Right atrium auricular region (tissue), 2 donors: ENCODE measurements around the gene PACSIN2. TPM values are rescaled to one million over a fixed set of nuclear protein-coding genes. Genes with fewer than 3 reads are reported as not detected.

Experiments used
- DNase-seq: peaks from one replicate; pipeline ENCODE4 v3.0.0-alpha.2; 2019; ENCODE audit warnings: low spot score
- H3K27ac ChIP-seq, 2 donors: fragments of 200-600 bp; sonication (generic); 1 replicate in 1 of 2; 2 replicates in 1 of 2; pipeline ENCODE4 v1.5.1; 2016 to 2019
- H3K27me3 ChIP-seq, 2 donors: fragments of 200-600 bp; sonication (generic); one replicate each; pipeline versions ENCODE4 v1.5.1 to v1.6.0; 2017 to 2019
- H3K36me3 ChIP-seq: fragments of 200-600 bp; sonication (generic); one replicate; pipeline ENCODE4 v1.5.1; 2016
- H3K4me1 ChIP-seq, 2 donors: fragments of 200-600 bp; sonication (generic); one replicate each; pipeline versions ENCODE4 v1.5.1 to v1.6.0; 2017 to 2019
- H3K4me3 ChIP-seq, 2 donors: fragments of 200-600 bp; sonication (generic); 1 replicate in 1 of 2; 2 replicates in 1 of 2; pipeline ENCODE4 v1.5.1; 2017 to 2019; ENCODE audit warnings: mild to moderate bottlenecking in 1 of 2, moderate library complexity in 1 of 2
- H3K9me3 ChIP-seq, 2 donors: fragments of 200-600 bp; sonication (generic); one replicate each; pipeline ENCODE4 v1.5.1; 2019
- total RNA-seq, 2 donors: library from RNA; depleted of rRNA; stranded (reverse); fragments of >200 nt; gene quantifications; one replicate each; pipeline ENCODE4 v1.1.0, GENCODE V29; 2016
- TF ChIP-seq, protein P1 (sequence below), 2 donors: fragments of 200-600 bp; sonication (generic); IDR thresholded peaks; one replicate each; pipeline ENCODE4 v1.5.1; 2019; ENCODE audit warnings: antibody characterized with exemption in 2 of 2

The PACSIN2 gene
- total RNA-seq, 2 donors from 2014 or later: 66.3 to 89.8 TPM

DNA sequence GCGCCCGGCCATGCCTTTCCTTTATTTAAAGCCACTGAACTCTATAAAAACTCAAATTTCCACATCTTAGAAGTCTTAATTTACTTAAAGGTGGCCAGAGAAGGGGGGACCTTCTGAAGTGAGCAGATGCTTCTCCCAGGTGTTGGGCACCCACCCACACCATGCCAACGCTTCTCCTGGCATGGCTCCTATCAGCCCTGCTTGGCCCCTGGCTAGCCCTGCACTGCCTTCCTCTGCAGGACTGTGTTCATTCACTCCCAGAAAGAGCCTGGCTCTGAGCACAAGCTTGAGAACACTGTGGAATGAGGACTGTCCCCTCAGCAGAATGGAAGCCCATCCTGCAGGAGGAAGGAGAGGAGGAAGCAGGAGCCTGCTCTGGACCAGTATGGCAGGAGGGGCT, 123.3 kb downstream of the PACSIN2 start:
- TF ChIP-seq, protein P1, sequence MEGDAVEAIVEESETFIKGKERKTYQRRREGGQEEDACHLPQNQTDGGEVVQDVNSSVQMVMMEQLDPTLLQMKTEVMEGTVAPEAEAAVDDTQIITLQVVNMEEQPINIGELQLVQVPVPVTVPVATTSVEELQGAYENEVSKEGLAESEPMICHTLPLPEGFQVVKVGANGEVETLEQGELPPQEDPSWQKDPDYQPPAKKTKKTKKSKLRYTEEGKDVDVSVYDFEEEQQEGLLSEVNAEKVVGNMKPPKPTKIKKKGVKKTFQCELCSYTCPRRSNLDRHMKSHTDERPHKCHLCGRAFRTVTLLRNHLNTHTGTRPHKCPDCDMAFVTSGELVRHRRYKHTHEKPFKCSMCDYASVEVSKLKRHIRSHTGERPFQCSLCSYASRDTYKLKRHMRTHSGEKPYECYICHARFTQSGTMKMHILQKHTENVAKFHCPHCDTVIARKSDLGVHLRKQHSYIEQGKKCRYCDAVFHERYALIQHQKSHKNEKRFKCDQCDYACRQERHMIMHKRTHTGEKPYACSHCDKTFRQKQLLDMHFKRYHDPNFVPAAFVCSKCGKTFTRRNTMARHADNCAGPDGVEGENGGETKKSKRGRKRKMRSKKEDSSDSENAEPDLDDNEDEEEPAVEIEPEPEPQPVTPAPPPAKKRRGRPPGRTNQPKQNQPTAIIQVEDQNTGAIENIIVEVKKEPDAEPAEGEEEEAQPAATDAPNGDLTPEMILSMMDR (IDR thresholded peaks at IDR 0.05): no peak
- Histone ChIP-seq H3K4me3 (no peak overlapping the region), H3K27ac (peak overlapping the region; percentile 65 to 80), H3K4me1 (peaks cover 0 to 69% of the 10 kb centered on the region in 2 donors), H3K9me3 (no peaks in the 10 kb centered on the region), H3K27me3 (no peaks in the 10 kb centered on the region), H3K36me3 (peaks cover 43% of the 10 kb centered on the region)
- no peak for DNase-seq

- Histone ChIP-seq H3K36me3 (peaks cover 43% of the 10 kb centered on the region), H3K9me3 (no peaks in the 10 kb centered on the region), H3K4me1 (peaks cover 0 to 62% of the 10 kb centered on the region in 2 donors), H3K4me3 (no peak overlapping the region), H3K27me3 (no peaks in the 10 kb centered on the region), H3K27ac (no peak overlapping the region)
- TF ChIP-seq, protein P1 (IDR thresholded peaks at IDR 0.05): no peak
- DNase-seq: no peak
Observed at GRCh38 chr22:42891008-42891407, 123.9 kb downstream of the PACSIN2 start.

DNA sequence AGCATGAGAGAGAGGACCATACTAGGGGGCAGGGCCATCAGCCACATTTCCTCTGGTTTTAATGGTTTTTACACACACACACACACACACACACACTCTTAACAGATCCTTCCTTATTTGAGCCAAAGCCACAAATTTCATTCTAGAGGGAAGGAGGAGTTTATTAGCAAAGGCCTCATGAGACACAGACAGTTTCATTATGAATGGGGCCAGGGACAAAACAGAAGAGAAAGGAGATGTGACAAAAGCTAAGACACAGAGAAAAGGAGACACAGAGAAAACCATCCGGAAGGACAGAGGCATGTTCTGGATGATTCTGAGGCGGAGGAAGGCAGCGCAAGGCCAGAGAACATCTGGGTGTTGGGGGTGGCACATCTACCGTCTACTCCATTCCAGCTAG, 125.6 kb downstream of the PACSIN2 start:
- H3K4me3 ChIP-seq: no peak overlapping the region
- no peaks in the 10 kb centered on the region for H3K9me3 ChIP-seq
- no peak overlapping the region for H3K27ac ChIP-seq
- TF ChIP-seq, protein P1 (IDR thresholded peaks at IDR 0.05): no peak
- peaks cover 48% of the 10 kb centered on the region for H3K36me3 ChIP-seq
- H3K4me1 ChIP-seq: peaks cover 0 to 45% of the 10 kb centered on the region in 2 donors
- DNase-seq: no peak
- no peaks in the 10 kb centered on the region for H3K27me3 ChIP-seq

DNA sequence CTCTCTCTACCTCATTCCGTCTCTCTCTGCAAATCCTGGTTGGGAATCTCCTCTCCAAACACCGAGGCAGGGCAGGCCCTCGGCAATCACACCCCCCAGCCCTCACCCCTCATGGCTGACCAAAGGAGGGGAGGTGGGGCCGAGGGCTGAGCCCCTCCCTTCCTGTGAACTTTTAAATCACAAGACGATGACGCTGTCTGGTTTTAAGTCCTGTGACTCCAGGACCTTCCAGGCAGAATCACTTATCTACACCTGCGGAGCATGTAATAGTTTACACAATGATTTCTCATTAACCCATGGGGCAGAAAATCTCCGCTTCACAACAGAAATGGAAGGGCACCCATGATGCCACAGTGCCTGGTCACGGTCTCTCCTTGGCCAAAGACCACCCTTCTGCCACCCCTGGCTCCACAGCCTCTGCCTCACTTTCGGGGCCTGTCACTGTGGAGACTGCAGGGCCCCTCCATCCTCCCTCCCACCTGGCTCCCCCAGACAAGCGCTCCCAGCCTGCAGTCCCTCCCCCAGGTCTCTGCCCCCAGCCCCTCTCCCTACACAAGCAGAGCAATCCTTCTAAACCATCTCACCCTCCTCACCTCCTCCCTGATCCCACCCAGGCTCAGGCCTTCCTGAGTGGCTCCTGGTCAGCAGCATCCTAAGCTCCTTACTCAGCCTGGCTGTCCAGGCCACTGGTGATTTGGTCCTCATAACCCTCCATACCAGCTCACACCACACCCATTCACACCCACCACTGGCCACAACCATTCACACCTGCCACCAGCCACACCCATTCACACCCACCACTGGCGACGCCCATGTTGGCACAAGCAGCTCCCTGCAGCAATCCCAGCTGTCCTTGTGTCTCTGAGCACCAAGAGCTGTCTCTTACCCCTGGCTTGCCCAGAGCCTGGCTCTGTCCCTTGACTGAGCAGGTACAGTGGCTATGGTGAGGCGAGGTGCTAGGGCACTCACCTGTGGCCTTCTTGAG, 127.1 kb downstream of the PACSIN2 start:
- Histone ChIP-seq H3K36me3 (peaks cover 57% of the 10 kb centered on the region), H3K27ac (no peak overlapping the region), H3K4me1 (peaks cover 0 to 30% of the 10 kb centered on the region in 2 donors), H3K9me3 (no peaks in the 10 kb centered on the region), H3K27me3 (no peaks in the 10 kb centered on the region), H3K4me3 (no peak overlapping the region)
- TF ChIP-seq, protein P1 (IDR thresholded peaks at IDR 0.05): no peak
- no peak for DNase-seq

- no peaks in the 10 kb centered on the region for H3K9me3 ChIP-seq
- no peaks in the 10 kb centered on the region for H3K27me3 ChIP-seq
- TF ChIP-seq, protein P1 (IDR thresholded peaks at IDR 0.05): no peak
- H3K4me3 ChIP-seq: no peak overlapping the region
- peaks cover 0 to 23% of the 10 kb centered on the region in 2 donors for H3K4me1 ChIP-seq
- no peak overlapping the region for H3K27ac ChIP-seq
- DNase-seq: no peak
- H3K36me3 ChIP-seq: peaks cover 64% of the 10 kb centered on the region
Observed at GRCh38 chr22:42887120-42887519, 127.8 kb downstream of the PACSIN2 start.
